Measurements from ENCODE around the gene R3HCC1L. TPM values are rescaled to one million over a fixed set of nuclear protein-coding genes. Genes with fewer than 3 reads are reported as not detected.

Gene R3HCC1L
- polyA plus RNA-seq, 2 of the 4 experiments (the other 2 are of a cell fraction) = 11.0 to 15.2 TPM

- no peak for FAIRE-seq
- H3K27ac ChIP-seq = no peak overlapping the region
- no peak overlapping the region for H3K4me3 ChIP-seq
- ChIA-PET CTCF (interaction anchor here (0.8 to 1.3 kb wide), 2 partner anchors 20 to 73 kb away, joined by 3 read pairs; no protein-coding TSS in a partner anchor), POLR2A (no interaction called here)
- no peak for ATAC-seq
- no peak for DNase-seq (ENCODE audit: low read depth in 1 of 2, low spot score in 1 of 2)
- TF ChIP-seq RNF2 (IDR thresholded peaks at IDR 0.05; ENCODE audit: borderline replicate concordance, low read depth) (no peak), NPAS2 (CRISPR knock-in tag; IDR thresholded peaks at IDR 0.05; ENCODE audit: borderline replicate concordance) (no peak)
- WGBS (ENCODE audit: missing lambda C conversion rate) = 0% methylated on average over 2 of the region's 2 CpGs
- H3K4me1 ChIP-seq = no peaks in the 10 kb centered on the region
- H3K4me2 ChIP-seq = no peak overlapping the region
- H3K9me3 ChIP-seq = no peaks in the 10 kb centered on the region
Measured at GRCh38 chr10:98101366-98101765, 33.1 kb upstream of the R3HCC1L start.

GRCh38 chr10:98104125-98104524 is 30.3 kb upstream of the R3HCC1L start:
- no peak overlapping the region for H3K4me3 ChIP-seq
- H3K9me3 ChIP-seq = peaks cover 4% of the 10 kb centered on the region; the same call in 1 of the 3 replicates
- no peak overlapping the region for H3K27ac ChIP-seq
- DNase-seq (ENCODE audit: low read depth in 1 of 2, low spot score in 1 of 2) = no peak
- H3K4me2 ChIP-seq = no peak overlapping the region
- POLR2A ChIA-PET = no interaction called here
- TF ChIP-seq CHD4 (IDR thresholded peaks at IDR 0.05; ENCODE audit: borderline replicate concordance) = no peak
- no peak for TF ChIP-seq RAD21 (conservative IDR thresholded peaks at IDR 0.05 in 1 of 2, IDR thresholded peaks at IDR 0.05 in 1 of 2)
- no peak for TF ChIP-seq KDM1A (IDR thresholded peaks at IDR 0.05; ENCODE audit: low read depth)
- TF ChIP-seq MYC (IDR thresholded peaks at IDR 0.05; ENCODE audit: borderline replicate concordance, low read length) = no peak
- no peak for TF ChIP-seq RARB (CRISPR knock-in tag; IDR thresholded peaks at IDR 0.05)
- no peak for TF ChIP-seq FOSB (CRISPR knock-in tag; IDR thresholded peaks at IDR 0.05)
- TF ChIP-seq SREBF2 (IDR thresholded peaks at IDR 0.05) = no peak
- TF ChIP-seq NFE2L2 (conservative IDR thresholded peaks at IDR 0.05; ENCODE audit: low read length) = no peak
- no peak for TF ChIP-seq MAZ (IDR thresholded peaks at IDR 0.05; ENCODE audit: borderline replicate concordance, low read depth, low read length)
- no peak for TF ChIP-seq CHD2 (IDR thresholded peaks at IDR 0.05; ENCODE audit: low read length, partially characterized antibody)
- no peak for TF ChIP-seq BHLHE40 (IDR thresholded peaks at IDR 0.05; ENCODE audit: low read depth, low read length)
- no peak for TF ChIP-seq NR3C1 (IDR thresholded peaks at IDR 0.05)
- no peak for TF ChIP-seq USF2 (IDR thresholded peaks at IDR 0.05)
- no peak for TF ChIP-seq KDM5A (IDR thresholded peaks at IDR 0.05)
- TF ChIP-seq EHF (CRISPR knock-in tag; IDR thresholded peaks at IDR 0.05) = no peak
- no peak for TF ChIP-seq EP300 (IDR thresholded peaks at IDR 0.05)
- no peak for TF ChIP-seq BCL3 (IDR thresholded peaks at IDR 0.05)
- no peak for TF ChIP-seq ELK1 (IDR thresholded peaks at IDR 0.05; ENCODE audit: low read depth, low read length)
- no peak for ATAC-seq
- WGBS (ENCODE audit: missing lambda C conversion rate) = 41% methylated on average over 3 of the region's 3 CpGs
- no peaks in the 10 kb centered on the region for H3K4me1 ChIP-seq
- CTCF ChIA-PET = interaction anchor here (1.4 kb wide), 1 partner anchor 189 kb away, joined by 5 read pairs; no protein-coding TSS in a partner anchor
- no peak for FAIRE-seq

- no peak for DNase-seq (ENCODE audit: low read depth in 1 of 2, low spot score in 1 of 2)
- Histone ChIP-seq H3K27ac (no peak overlapping the region), H3K4me2 (no peak overlapping the region), H3K9me3 (peaks cover 4% of the 10 kb centered on the region; the same call in 1 of the 3 replicates), H3K4me3 (no peak overlapping the region), H3K4me1 (no peaks in the 10 kb centered on the region)
- WGBS (ENCODE audit: missing lambda C conversion rate) = 0% methylated on average over 1 of the region's 1 CpG
- no peak for FAIRE-seq
- TF ChIP-seq CEBPB (IDR thresholded peaks at IDR 0.05) = no peak
- TF ChIP-seq GATA3 (IDR thresholded peaks at IDR 0.05; ENCODE audit: borderline replicate concordance) = no peak
- no peak for TF ChIP-seq HDAC2 (IDR thresholded peaks at IDR 0.05)
- TF ChIP-seq HOXB13 (CRISPR knock-in tag; IDR thresholded peaks at IDR 0.05; ENCODE audit: low read depth) = no peak
- no peak for TF ChIP-seq NPAS2 (CRISPR knock-in tag; IDR thresholded peaks at IDR 0.05; ENCODE audit: borderline replicate concordance)
- no peak for TF ChIP-seq HOXB5 (CRISPR knock-in tag; IDR thresholded peaks at IDR 0.05)
- ChIA-PET POLR2A (no interaction called here), CTCF (interaction anchor here (2.0 kb wide), 1 partner anchor 65 kb away, joined by 5 read pairs; no protein-coding TSS in a partner anchor)
- ATAC-seq = no peak
Measured at GRCh38 chr10:98106531-98106930, 27.9 kb upstream of the R3HCC1L start.
